ENCODE measurements around the gene EFCAB9. TPM values are rescaled to one million over a fixed set of nuclear protein-coding genes. Genes with fewer than 3 reads are reported as not detected.

EFCAB9 gene
- polyA plus RNA-seq, 1 donor from 2014 or later: not detected

DNA sequence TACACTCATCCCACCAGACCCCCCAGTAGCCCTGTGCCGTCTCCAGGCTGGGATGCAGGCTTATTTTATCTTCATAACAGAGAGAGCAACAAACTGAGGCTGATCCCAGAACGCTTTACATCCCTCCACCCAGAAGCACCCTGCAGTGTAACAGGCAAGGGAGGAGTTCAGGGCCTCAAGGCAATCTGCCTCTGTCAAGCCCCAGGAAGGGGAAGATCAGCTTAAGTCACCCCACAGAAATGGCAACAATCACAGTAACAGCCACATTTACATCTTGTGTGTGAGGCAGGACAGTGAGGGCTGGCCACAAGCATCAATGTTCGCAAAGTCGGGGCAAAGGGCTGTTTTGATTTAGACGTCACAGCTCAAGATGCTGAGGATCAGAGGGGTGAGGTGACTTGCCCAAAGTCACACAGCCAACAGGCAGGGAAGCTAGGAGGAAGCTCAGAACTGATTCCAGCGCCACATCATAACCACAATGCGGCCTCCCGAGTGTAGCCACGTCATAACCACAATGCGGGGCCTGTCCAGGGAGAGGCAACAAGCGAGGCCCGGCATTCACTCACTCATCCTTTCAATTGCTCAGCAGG, 20.3 kb upstream of the EFCAB9 start:
- Histone ChIP-seq H3K27ac (ENCODE audit: low read length) (no peak overlapping the region), H4K20me1 (ENCODE audit: insufficient read depth) (no peaks in the 10 kb centered on the region)

DNA sequence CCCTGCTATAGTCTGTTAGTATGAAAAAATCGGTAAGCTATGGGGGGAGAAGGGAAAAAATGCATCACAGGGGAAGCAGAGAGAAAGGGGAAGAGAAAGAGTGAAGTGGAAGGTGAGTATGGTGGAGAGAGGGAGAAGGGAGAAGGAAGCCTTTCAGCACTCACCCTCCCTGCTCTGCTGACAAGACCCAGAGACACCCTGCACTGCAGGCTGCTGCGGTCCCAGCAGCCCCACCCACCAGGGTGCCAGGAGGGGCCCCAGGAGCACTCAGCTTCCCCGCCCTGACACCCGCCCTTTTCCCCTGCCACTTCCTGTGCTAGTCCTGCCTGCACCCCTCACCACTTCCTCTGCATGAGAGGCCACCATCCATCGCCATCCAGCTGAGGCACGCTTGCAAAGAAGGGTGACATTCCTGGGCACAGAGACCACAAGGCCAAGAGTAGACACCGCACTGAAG, 18.7 kb upstream of the EFCAB9 start:
- H3K79me2 ChIP-seq (replicated peaks; ENCODE audit: insufficient read depth, low read length): no peaks in the 10 kb centered on the region

More for the DNA sequence above, 20.3 kb upstream of the EFCAB9 start:
- Histone ChIP-seq H3K4me2 (ENCODE audit: low read length) (no peak overlapping the region), H3K27me3 (ENCODE audit: insufficient read depth, low read depth, low read length) (no peaks in the 10 kb centered on the region), H2AFZ (ENCODE audit: low read depth, low read length) (no peak overlapping the region), H3K9ac (ENCODE audit: low read length) (no peak overlapping the region), H3K79me2 (replicated peaks; ENCODE audit: insufficient read depth, low read length) (no peaks in the 10 kb centered on the region), H3K36me3 (ENCODE audit: insufficient read depth, low read length) (no peaks in the 10 kb centered on the region), H3K4me3 (ENCODE audit: low read length) (no peak overlapping the region), H3K9me2 (ENCODE audit: insufficient read depth, low read length) (no peaks in the 10 kb centered on the region), H3F3A (ENCODE audit: insufficient read depth, low read length, poor library complexity, severe bottlenecking) (no peaks in the 10 kb centered on the region), H3K9me3 (ENCODE audit: low read length) (no peaks in the 10 kb centered on the region)
- TF ChIP-seq EP300 (conservative IDR thresholded peaks at IDR 0.05; ENCODE audit: poor library complexity, severe bottlenecking) (no peak), TAF1 (IDR thresholded peaks at IDR 0.05; ENCODE audit: low read depth) (no peak)

More for the DNA sequence above, 18.7 kb upstream of the EFCAB9 start:
- Histone ChIP-seq H3K27me3 (ENCODE audit: insufficient read depth, low read depth, low read length) (no peaks in the 10 kb centered on the region), H3K4me3 (ENCODE audit: low read length) (no peak overlapping the region), H3K9ac (ENCODE audit: low read length) (no peak overlapping the region), H3F3A (ENCODE audit: insufficient read depth, low read length, poor library complexity, severe bottlenecking) (no peaks in the 10 kb centered on the region), H3K4me2 (ENCODE audit: low read length) (no peak overlapping the region), H3K9me3 (ENCODE audit: low read length) (no peaks in the 10 kb centered on the region), H3K36me3 (ENCODE audit: insufficient read depth, low read length) (no peaks in the 10 kb centered on the region), H3K27ac (ENCODE audit: low read length) (no peak overlapping the region), H3K9me2 (ENCODE audit: insufficient read depth, low read length) (no peaks in the 10 kb centered on the region), H2AFZ (ENCODE audit: low read depth, low read length) (no peak overlapping the region), H4K20me1 (ENCODE audit: insufficient read depth) (no peaks in the 10 kb centered on the region)
- TF ChIP-seq, protein P1, sequence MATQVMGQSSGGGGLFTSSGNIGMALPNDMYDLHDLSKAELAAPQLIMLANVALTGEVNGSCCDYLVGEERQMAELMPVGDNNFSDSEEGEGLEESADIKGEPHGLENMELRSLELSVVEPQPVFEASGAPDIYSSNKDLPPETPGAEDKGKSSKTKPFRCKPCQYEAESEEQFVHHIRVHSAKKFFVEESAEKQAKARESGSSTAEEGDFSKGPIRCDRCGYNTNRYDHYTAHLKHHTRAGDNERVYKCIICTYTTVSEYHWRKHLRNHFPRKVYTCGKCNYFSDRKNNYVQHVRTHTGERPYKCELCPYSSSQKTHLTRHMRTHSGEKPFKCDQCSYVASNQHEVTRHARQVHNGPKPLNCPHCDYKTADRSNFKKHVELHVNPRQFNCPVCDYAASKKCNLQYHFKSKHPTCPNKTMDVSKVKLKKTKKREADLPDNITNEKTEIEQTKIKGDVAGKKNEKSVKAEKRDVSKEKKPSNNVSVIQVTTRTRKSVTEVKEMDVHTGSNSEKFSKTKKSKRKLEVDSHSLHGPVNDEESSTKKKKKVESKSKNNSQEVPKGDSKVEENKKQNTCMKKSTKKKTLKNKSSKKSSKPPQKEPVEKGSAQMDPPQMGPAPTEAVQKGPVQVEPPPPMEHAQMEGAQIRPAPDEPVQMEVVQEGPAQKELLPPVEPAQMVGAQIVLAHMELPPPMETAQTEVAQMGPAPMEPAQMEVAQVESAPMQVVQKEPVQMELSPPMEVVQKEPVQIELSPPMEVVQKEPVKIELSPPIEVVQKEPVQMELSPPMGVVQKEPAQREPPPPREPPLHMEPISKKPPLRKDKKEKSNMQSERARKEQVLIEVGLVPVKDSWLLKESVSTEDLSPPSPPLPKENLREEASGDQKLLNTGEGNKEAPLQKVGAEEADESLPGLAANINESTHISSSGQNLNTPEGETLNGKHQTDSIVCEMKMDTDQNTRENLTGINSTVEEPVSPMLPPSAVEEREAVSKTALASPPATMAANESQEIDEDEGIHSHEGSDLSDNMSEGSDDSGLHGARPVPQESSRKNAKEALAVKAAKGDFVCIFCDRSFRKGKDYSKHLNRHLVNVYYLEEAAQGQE (IDR thresholded peaks at IDR 0.05; ENCODE audit: borderline replicate concordance): no peak
- TF ChIP-seq, protein P2, sequence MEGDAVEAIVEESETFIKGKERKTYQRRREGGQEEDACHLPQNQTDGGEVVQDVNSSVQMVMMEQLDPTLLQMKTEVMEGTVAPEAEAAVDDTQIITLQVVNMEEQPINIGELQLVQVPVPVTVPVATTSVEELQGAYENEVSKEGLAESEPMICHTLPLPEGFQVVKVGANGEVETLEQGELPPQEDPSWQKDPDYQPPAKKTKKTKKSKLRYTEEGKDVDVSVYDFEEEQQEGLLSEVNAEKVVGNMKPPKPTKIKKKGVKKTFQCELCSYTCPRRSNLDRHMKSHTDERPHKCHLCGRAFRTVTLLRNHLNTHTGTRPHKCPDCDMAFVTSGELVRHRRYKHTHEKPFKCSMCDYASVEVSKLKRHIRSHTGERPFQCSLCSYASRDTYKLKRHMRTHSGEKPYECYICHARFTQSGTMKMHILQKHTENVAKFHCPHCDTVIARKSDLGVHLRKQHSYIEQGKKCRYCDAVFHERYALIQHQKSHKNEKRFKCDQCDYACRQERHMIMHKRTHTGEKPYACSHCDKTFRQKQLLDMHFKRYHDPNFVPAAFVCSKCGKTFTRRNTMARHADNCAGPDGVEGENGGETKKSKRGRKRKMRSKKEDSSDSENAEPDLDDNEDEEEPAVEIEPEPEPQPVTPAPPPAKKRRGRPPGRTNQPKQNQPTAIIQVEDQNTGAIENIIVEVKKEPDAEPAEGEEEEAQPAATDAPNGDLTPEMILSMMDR (IDR thresholded peaks at IDR 0.05; ENCODE audit: poor library complexity, severe bottlenecking): no peak
- TF ChIP-seq EZH2 (IDR thresholded peaks at IDR 0.05; ENCODE audit: borderline replicate concordance, insufficient read depth, low read length, poor library complexity, severe bottlenecking) (no peak), TAF1 (IDR thresholded peaks at IDR 0.05; ENCODE audit: low read depth) (no peak), MXI1 (conservative IDR thresholded peaks at IDR 0.05; ENCODE audit: poor library complexity, severe bottlenecking) (no peak), POLR2AphosphoS5 (IDR thresholded peaks at IDR 0.05) (no peak), RAD21 (conservative IDR thresholded peaks at IDR 0.05) (no peak), SMC3 (conservative IDR thresholded peaks at IDR 0.05; ENCODE audit: poor library complexity) (no peak), EP300 (conservative IDR thresholded peaks at IDR 0.05; ENCODE audit: poor library complexity, severe bottlenecking) (no peak)

All from neural cell (in vitro differentiated cells).